Thyroid gland (tissue), 4 donors: ENCODE measurements around the gene FAR2. TPM values are rescaled to one million over a fixed set of nuclear protein-coding genes. Genes with fewer than 3 reads are reported as not detected.

ENCODE experiments used
- DNase-seq, 2 donors: peaks; one replicate each; pipeline ENCODE4 v3.0.0-alpha.2; 2019
- H3K27ac ChIP-seq, 3 donors: fragments of 200-600 bp; sonication (generic); 1 replicate in 2 of 3; 2 replicates in 1 of 3; pipeline ENCODE4 v1.5.1; 2016 to 2019; ENCODE audit warnings: mild to moderate bottlenecking in 1 of 3, moderate library complexity in 1 of 3
- H3K27me3 ChIP-seq: fragments of 200-600 bp; sonication (generic); one replicate; pipeline ENCODE4 v1.5.1; 2019
- H3K36me3 ChIP-seq, 2 donors: fragments of 200-600 bp; sonication (generic); one replicate each; pipeline ENCODE4 v1.5.1; 2016 to 2019
- H3K4me1 ChIP-seq, 2 donors: fragments of 200-600 bp; sonication (generic); one replicate each; pipeline ENCODE4 v1.5.1; 2017 to 2019
- H3K4me3 ChIP-seq, 3 donors: fragments of 200-600 bp; sonication (generic); replicated peaks in 1 of 3; 1 replicate in 2 of 3; 2 replicates in 1 of 3; pipeline ENCODE4 v1.5.1; 2016; ENCODE audit warnings: mild to moderate bottlenecking in 1 of 3
- H3K9me3 ChIP-seq: fragments of 200-600 bp; sonication (generic); one replicate; pipeline ENCODE4 v1.5.1; 2017
- POLR2A ChIP-seq, 2 donors: fragments of 450-650 bp; IDR thresholded peaks; one replicate each; pipeline ENCODE4 v1.6.1; 2017; ENCODE audit warnings: antibody characterized with exemption in 2 of 2, mild to moderate bottlenecking in 2 of 2, moderate library complexity in 1 of 2
- WGBS, 2 donors: methylation state at CpG; one replicate each; pipeline ENCODE4 v1.1.5; 2017; 5-methylcytosine and 5-hydroxymethylcytosine counted together
- intact Hi-C: fragments of 100-400 bp; cut with DNase I; formaldehyde crosslinking; loops from one replicate; pipeline ENCODE4 v1.15.1; 2023
- total RNA-seq, 4 donors: library from RNA; depleted of rRNA; stranded (reverse); fragments of >200 nt; gene quantifications; one replicate each; pipeline ENCODE4 v1.2.3, GENCODE V29; 2016
- TF ChIP-seq, protein P1 (sequence below), 6 experiments: fragments of 200-600 bp in 3 of 6; fragments of 450-650 bp in 3 of 6; sonication (generic) in 3 of 6; IDR thresholded peaks; one replicate each; pipeline ENCODE4 v1.5.1; 2016 to 2019; ENCODE audit warnings: antibody characterized with exemption in 6 of 6, mild to moderate bottlenecking in 2 of 6, inconsistent platforms in 1 of 6, moderate library complexity in 1 of 6

Gene FAR2
- total RNA-seq, 4 donors from 2014 or later = 3.2 to 9.1 (median 4.3) TPM

DNA sequence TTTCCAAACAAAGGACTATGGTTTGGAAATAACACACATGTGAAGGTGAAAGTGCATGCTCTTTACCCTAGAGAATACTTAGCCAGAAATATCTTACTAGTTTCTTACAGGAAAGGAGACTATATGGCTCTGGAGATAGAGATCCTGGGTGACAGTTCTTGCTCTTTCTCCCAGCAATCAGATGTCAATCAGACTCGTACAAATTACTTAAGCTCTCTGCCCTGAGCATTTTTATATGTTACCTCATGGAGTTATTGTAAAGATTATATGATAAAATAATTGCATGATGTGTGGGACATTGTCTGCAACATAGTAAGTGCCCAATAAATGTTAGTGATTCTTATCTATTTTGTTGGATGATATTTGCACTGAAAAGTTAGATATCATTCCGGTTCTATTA is 76.8 kb downstream of the FAR2 start:
- Histone ChIP-seq H3K27ac (no peak overlapping the region), H3K36me3 (no peaks in the 10 kb centered on the region), H3K27me3 (no peaks in the 10 kb centered on the region), H3K9me3 (no peaks in the 10 kb centered on the region), H3K4me3 (no peak overlapping the region), H3K4me1 (no peaks in the 10 kb centered on the region)
- no peak for TF ChIP-seq POLR2A (IDR thresholded peaks at IDR 0.05)
- TF ChIP-seq, protein P1, sequence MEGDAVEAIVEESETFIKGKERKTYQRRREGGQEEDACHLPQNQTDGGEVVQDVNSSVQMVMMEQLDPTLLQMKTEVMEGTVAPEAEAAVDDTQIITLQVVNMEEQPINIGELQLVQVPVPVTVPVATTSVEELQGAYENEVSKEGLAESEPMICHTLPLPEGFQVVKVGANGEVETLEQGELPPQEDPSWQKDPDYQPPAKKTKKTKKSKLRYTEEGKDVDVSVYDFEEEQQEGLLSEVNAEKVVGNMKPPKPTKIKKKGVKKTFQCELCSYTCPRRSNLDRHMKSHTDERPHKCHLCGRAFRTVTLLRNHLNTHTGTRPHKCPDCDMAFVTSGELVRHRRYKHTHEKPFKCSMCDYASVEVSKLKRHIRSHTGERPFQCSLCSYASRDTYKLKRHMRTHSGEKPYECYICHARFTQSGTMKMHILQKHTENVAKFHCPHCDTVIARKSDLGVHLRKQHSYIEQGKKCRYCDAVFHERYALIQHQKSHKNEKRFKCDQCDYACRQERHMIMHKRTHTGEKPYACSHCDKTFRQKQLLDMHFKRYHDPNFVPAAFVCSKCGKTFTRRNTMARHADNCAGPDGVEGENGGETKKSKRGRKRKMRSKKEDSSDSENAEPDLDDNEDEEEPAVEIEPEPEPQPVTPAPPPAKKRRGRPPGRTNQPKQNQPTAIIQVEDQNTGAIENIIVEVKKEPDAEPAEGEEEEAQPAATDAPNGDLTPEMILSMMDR (IDR thresholded peaks at IDR 0.05) = no peak
- 77 to 80% methylated on average over 2 of the region's 2 CpGs for WGBS, 2 donors
- intact Hi-C loops = no loop called here
- DNase-seq = no peak

DNA sequence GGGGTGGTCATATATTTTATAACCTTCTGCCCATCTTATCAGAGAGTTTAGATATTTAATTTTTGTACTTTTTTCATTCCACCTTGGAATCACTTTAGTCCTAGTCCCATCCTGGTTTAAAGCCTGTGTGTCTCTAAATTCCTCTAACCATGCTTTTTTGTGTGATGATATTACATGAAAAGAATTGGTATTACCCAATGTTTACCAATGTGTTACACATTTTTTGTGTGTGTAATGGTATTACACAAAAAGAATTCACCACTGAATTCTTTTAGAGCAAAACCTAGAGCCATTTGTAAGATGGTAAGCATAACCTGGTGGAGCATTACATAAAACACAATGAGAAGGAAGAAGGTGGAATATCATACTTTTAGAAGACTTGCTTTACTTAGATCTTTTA is 77.5 kb downstream of the FAR2 start:
- no peak for TF ChIP-seq POLR2A (IDR thresholded peaks at IDR 0.05)
- TF ChIP-seq, protein P1 (IDR thresholded peaks at IDR 0.05) = no peak
- intact Hi-C loops = no loop called here
- no peak for DNase-seq
- no peaks in the 10 kb centered on the region for H3K4me1 ChIP-seq
- H3K9me3 ChIP-seq = no peaks in the 10 kb centered on the region
- H3K4me3 ChIP-seq = no peak overlapping the region
- no peaks in the 10 kb centered on the region for H3K36me3 ChIP-seq
- no peaks in the 10 kb centered on the region for H3K27me3 ChIP-seq
- no peak overlapping the region for H3K27ac ChIP-seq

DNA sequence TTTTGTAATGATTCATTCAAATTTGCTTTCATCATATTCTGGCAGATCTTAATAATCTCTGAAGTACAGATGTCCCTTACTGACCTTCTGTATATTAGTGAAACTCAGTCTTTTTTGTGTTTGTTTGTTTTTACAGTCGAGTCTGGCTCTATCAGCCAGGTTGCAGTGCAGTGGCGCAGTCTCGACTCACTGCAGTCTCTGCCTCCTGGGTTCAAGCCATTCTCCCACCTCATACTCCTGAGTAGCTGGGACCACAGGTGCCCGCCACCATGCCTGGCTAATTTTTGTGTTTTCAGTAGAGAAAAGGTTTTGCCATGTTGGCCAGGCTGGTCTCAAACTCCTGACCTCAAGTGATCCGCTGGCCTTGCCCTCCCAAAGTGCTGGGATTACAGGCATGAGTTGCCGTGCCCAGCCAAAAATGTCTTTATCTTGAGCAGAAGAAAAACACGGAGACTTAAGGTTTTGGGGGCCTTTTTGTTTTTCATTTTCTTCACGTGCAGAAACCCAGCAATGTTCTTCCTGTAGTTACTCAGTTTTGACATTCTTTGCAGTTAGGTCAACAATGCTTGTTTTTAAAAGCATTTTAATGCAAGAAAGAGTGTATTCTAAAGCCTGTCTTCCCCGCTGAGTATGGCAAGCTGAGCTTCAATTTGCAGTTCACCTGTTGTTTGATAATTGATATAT is 79.5 kb downstream of the FAR2 start:
- H3K4me1 ChIP-seq = no peaks in the 10 kb centered on the region
- no peaks in the 10 kb centered on the region for H3K36me3 ChIP-seq
- no peak overlapping the region for H3K4me3 ChIP-seq
- no peaks in the 10 kb centered on the region for H3K9me3 ChIP-seq
- TF ChIP-seq, protein P1 (IDR thresholded peaks at IDR 0.05) = no peak
- TF ChIP-seq POLR2A (IDR thresholded peaks at IDR 0.05) = no peak
- H3K27me3 ChIP-seq = no peaks in the 10 kb centered on the region
- 55 to 66% methylated on average over 9 of the region's 9 CpGs for WGBS, 2 donors
- H3K27ac ChIP-seq = no peak overlapping the region
- intact Hi-C loops = no loop called here
- no peak for DNase-seq

DNA sequence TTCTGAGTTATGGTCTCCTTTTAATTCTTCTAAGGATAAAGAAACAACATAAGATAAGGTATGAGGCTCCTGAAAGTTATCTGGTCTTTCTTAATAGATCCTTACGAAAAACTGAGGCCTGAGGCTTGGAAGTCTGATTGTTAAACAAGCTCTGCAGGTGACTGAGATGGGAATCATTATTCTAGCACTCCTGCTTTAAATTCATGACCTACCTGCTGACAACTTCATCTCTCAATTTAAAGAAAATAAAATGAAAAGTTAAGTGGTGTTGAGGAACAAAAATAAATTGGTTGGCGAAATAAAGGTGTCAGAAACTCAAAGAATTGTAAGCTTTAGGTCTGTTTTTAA is 80.1 kb downstream of the FAR2 start:
- Histone ChIP-seq H3K36me3 (no peaks in the 10 kb centered on the region), H3K9me3 (no peaks in the 10 kb centered on the region), H3K4me1 (no peaks in the 10 kb centered on the region), H3K4me3 (no peak overlapping the region), H3K27me3 (no peaks in the 10 kb centered on the region), H3K27ac (no peak overlapping the region)
- TF ChIP-seq, protein P1 (IDR thresholded peaks at IDR 0.05) = no peak
- no peak for TF ChIP-seq POLR2A (IDR thresholded peaks at IDR 0.05)
- intact Hi-C loops = no loop called here
- no peak for DNase-seq
- 80 to 81% methylated on average over 2 of the region's 2 CpGs for WGBS, 2 donors

DNA sequence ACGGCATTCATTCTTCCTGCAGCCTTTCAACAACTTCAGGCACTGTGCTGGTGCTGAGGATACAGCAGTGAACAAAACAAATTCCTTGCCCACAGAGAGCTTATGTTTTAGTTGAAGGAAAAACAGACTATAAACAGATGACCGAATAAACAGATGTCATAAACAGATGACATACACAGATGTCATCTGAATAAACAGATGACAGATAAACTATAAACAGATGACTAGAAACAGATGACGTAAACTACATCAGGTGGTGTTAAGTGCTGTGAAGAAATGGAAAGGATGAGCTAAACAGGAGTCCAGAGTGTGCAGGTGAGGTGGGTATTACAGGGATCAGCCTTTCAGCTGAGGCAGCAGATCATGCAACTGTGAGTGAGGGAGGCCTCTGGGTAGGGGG is 80.9 kb downstream of the FAR2 start:
- TF ChIP-seq, protein P1 (IDR thresholded peaks at IDR 0.05) = no peak
- no peak for TF ChIP-seq POLR2A (IDR thresholded peaks at IDR 0.05)
- Histone ChIP-seq H3K27ac (no peak overlapping the region), H3K4me3 (no peak overlapping the region), H3K9me3 (no peaks in the 10 kb centered on the region), H3K4me1 (no peaks in the 10 kb centered on the region), H3K36me3 (no peaks in the 10 kb centered on the region), H3K27me3 (no peaks in the 10 kb centered on the region)
- DNase-seq = no peak
- intact Hi-C loops = no loop called here
- 90 to 93% methylated on average over 3 of the region's 3 CpGs for WGBS, 2 donors
